Esophagus squamous epithelium (tissue), 4 donors: ENCODE results near the gene ACHE.

Source experiments
- POLR2A ChIP-seq, 4 donors: fragments of 450-650 bp; IDR thresholded peaks; one replicate each; pipeline ENCODE4 v1.6.1; 2017; ENCODE audit warnings: antibody characterized with exemption in 4 of 4, mild to moderate bottlenecking in 4 of 4, moderate library complexity in 3 of 4
- TF ChIP-seq, protein P1 (sequence below), 6 experiments: fragments of 450-650 bp in 4 of 6; fragments of 200-600 bp in 2 of 6; sonication (generic) in 2 of 6; IDR thresholded peaks; one replicate each; pipeline ENCODE4 v1.5.1; 2016 to 2019; ENCODE audit warnings: antibody characterized with exemption in 6 of 6, mild to moderate bottlenecking in 4 of 6, moderate library complexity in 4 of 6

DNA sequence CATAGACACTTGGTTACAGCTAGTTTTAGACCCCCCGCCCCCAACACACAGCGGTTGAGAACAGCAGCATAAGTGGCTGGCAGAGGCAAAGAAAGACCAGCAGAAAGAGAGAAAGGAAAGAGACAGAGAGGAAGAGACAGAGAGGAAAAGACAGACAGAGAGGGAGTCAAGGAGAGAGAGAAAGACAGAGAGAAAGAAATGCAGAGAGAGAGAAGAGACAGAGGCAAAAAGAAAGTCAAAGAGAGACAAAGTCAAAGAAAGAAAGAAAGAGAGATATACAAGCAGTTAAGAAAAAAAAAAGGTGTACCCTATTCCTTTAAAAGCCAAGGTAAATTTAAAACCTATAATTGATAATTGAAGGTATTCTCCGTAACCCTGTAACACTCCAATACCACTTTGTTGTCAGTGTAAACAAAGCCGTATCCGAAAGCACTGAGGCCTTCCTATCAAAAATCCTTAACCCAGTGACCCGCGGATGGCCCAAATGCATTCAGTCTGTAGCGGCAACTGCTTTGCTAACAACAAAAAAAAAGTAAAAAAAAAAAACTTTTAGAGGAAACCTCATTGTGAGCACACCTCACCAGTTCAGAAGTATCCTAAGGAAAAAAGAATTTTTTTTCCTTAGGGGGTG is 55.1 kb downstream of the ACHE start:
- TF ChIP-seq, protein P1, sequence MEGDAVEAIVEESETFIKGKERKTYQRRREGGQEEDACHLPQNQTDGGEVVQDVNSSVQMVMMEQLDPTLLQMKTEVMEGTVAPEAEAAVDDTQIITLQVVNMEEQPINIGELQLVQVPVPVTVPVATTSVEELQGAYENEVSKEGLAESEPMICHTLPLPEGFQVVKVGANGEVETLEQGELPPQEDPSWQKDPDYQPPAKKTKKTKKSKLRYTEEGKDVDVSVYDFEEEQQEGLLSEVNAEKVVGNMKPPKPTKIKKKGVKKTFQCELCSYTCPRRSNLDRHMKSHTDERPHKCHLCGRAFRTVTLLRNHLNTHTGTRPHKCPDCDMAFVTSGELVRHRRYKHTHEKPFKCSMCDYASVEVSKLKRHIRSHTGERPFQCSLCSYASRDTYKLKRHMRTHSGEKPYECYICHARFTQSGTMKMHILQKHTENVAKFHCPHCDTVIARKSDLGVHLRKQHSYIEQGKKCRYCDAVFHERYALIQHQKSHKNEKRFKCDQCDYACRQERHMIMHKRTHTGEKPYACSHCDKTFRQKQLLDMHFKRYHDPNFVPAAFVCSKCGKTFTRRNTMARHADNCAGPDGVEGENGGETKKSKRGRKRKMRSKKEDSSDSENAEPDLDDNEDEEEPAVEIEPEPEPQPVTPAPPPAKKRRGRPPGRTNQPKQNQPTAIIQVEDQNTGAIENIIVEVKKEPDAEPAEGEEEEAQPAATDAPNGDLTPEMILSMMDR (IDR thresholded peaks at IDR 0.05) = no peak
- no peak for TF ChIP-seq POLR2A (IDR thresholded peaks at IDR 0.05)
